H1 (cell line): ENCODE results near the gene NOL4L. TPM values are rescaled to one million over a fixed set of nuclear protein-coding genes. Genes with fewer than 3 reads are reported as not detected.

Experiments
- CTCF ChIA-PET: fragments of 300-600 bp; sonication (Branson Sonifier 250); formaldehyde crosslinking; loops from one replicate; lab custom pipeline; 2021; ENCODE audit not compliant: partially characterized antibody; lab: Charles Lee
- POLR2A ChIA-PET: fragments of 300-600 bp; sonication (Branson Sonifier 250); formaldehyde crosslinking; loops from one replicate; lab custom pipeline; 2021; ENCODE audit warnings: inconsistent platforms; ENCODE audit not compliant: partially characterized antibody; lab: Charles Lee
- DNase-seq, 2 experiments: peaks; one replicate each; pipeline versions ENCODE4 v3.0.0 to v3.0.0-alpha.2; 2010 to 2022; ENCODE audit warnings: low spot score in 2 of 2, low read depth in 1 of 2, mixed read lengths in 1 of 2
- FAIRE-seq: peaks from 2 replicates; lab custom pipeline; 2011; peaks lifted over from hg19 to GRCh38; lab: Jason Lieb, UNC
- H2AFZ ChIP-seq: 2 replicates; pipeline ENCODE4 v1.8.1; 2012; ENCODE audit warnings: low read length, inconsistent platforms
- H2AK5ac ChIP-seq: 2 replicates; pipeline ENCODE4 v1.6.1; 2013; ENCODE audit warnings: low read depth, low read length
- H2BK120ac ChIP-seq: replicated peaks from 2 replicates; pipeline ENCODE3; 2013; ENCODE audit warnings: low read depth, low read length, inconsistent platforms
- H2BK12ac ChIP-seq: 2 replicates; pipeline ENCODE4 v1.6.1; 2013; ENCODE audit warnings: low read depth, low read length
- H2BK15ac ChIP-seq: 2 replicates; pipeline ENCODE4 v1.6.1; 2013; ENCODE audit warnings: low read length
- H2BK20ac ChIP-seq: 2 replicates; pipeline ENCODE4 v1.6.1; 2013; ENCODE audit warnings: low read length
- H2BK5ac ChIP-seq: 2 replicates; pipeline ENCODE4 v1.6.1; 2013; ENCODE audit warnings: low read depth, low read length
- H3K14ac ChIP-seq: 2 replicates; pipeline ENCODE4 v1.6.1; 2013; ENCODE audit warnings: inconsistent platforms; ENCODE audit not compliant: insufficient read length
- H3K18ac ChIP-seq: 2 replicates; pipeline ENCODE4 v1.6.1; 2013; ENCODE audit warnings: low read length; ENCODE audit errors: extremely low read depth
- H3K23ac ChIP-seq: 2 replicates; pipeline ENCODE4 v1.6.1; 2013; ENCODE audit warnings: inconsistent platforms; ENCODE audit not compliant: insufficient read length
- H3K23me2 ChIP-seq: 2 replicates; pipeline ENCODE4 v1.6.1; 2013; ENCODE audit warnings: low read depth, low read length
- H3K27ac ChIP-seq: 2 replicates; pipeline ENCODE4 v1.6.1; 2011; ENCODE audit warnings: low read depth, low read length, inconsistent platforms
- H3K27me3 ChIP-seq, 4 experiments: replicated peaks in 1 of 4; 1 replicate in 1 of 4; 2 replicates in 3 of 4; pipeline versions ENCODE4 v1.6.1 to v1.8.1; 2011 to 2013; ENCODE audit warnings: low read length in 3 of 4, mild to moderate bottlenecking in 3 of 4, inconsistent platforms in 2 of 4, mixed read lengths in 2 of 4, moderate library complexity in 1 of 4; ENCODE audit not compliant: control insufficient read depth in 3 of 4, insufficient read depth in 3 of 4; ENCODE audit errors: extremely low read depth in 1 of 4
- H3K36me3 ChIP-seq, 4 experiments: 2 replicates each; pipeline versions ENCODE4 v1.6.1 to v1.8.1; 2011 to 2013; ENCODE audit warnings: mild to moderate bottlenecking in 4 of 4, low read length in 3 of 4, moderate library complexity in 2 of 4, control low read depth in 1 of 4, inconsistent platforms in 1 of 4; ENCODE audit not compliant: insufficient read depth in 4 of 4, control insufficient read depth in 2 of 4
- H3K4ac ChIP-seq: replicated peaks from 2 replicates; pipeline ENCODE3; 2013; ENCODE audit warnings: low read length, low read depth, mixed read lengths, inconsistent platforms; ENCODE audit not compliant: insufficient read length
- H3K4me1 ChIP-seq, 4 experiments: replicated peaks in 1 of 4; 1 replicate in 1 of 4; 2 replicates in 3 of 4; pipeline versions ENCODE4 v1.6.1 to v1.8.1; 2011 to 2013; ENCODE audit warnings: low read length in 3 of 4, inconsistent platforms in 2 of 4, mixed read lengths in 1 of 4; ENCODE audit not compliant: insufficient read depth in 4 of 4, control insufficient read depth in 3 of 4
- H3K4me2 ChIP-seq, 2 experiments: 2 replicates each; pipeline versions ENCODE4 v1.6.1 to v1.8.1; 2011 to 2013; ENCODE audit warnings: low read depth in 2 of 2, low read length in 2 of 2, control low read depth in 1 of 2, inconsistent platforms in 1 of 2, mild to moderate bottlenecking in 1 of 2; ENCODE audit not compliant: insufficient read depth in 1 of 2
- H3K4me3 ChIP-seq, 4 experiments: fragments of 200-600, 300-600 bp in 1 of 4; sonication (generic), shearing (Covaris generic), sonication (Bioruptor Twin) in 1 of 4; 2 replicates each; pipeline versions ENCODE4 v1.5.1 to v1.8.1; 2011 to 2016; ENCODE audit warnings: low read length in 4 of 4, low read depth in 3 of 4, control low read depth in 2 of 4, inconsistent platforms in 2 of 4, mild to moderate bottlenecking in 2 of 4, mixed read lengths in 1 of 4, moderate library complexity in 1 of 4; ENCODE audit not compliant: insufficient read depth in 2 of 4; ENCODE audit errors: extremely low read depth in 1 of 4
- H3K56ac ChIP-seq: replicated peaks from 2 replicates; pipeline ENCODE3; 2013; ENCODE audit warnings: low read depth, mild to moderate bottlenecking, mixed read lengths, low read length, inconsistent platforms; ENCODE audit not compliant: insufficient read length
- H3K79me1 ChIP-seq: 2 replicates; pipeline ENCODE4 v1.6.1; 2013; ENCODE audit warnings: low read depth, low read length, control low read depth
- H3K79me2 ChIP-seq, 2 experiments: 2 replicates each; pipeline versions ENCODE4 v1.6.1 to v1.8.1; 2012 to 2013; ENCODE audit warnings: low read length in 2 of 2, mild to moderate bottlenecking in 2 of 2, inconsistent platforms in 1 of 2; ENCODE audit not compliant: insufficient read depth in 2 of 2, control insufficient read depth in 1 of 2
- H3K9ac ChIP-seq, 4 experiments: replicated peaks in 1 of 4; 1 replicate in 1 of 4; 2 replicates in 3 of 4; pipeline versions ENCODE4 v1.6.1 to v1.8.1; 2011 to 2013; ENCODE audit warnings: low read depth in 3 of 4, low read length in 3 of 4, control low read depth in 2 of 4, mild to moderate bottlenecking in 2 of 4, moderate library complexity in 2 of 4, inconsistent platforms in 1 of 4; ENCODE audit errors: extremely low read depth in 1 of 4
- H3K9me3 ChIP-seq, 2 experiments: 2 replicates each; pipeline versions ENCODE4 v1.6.1 to v1.8.1; 2012 to 2013; ENCODE audit warnings: mild to moderate bottlenecking in 2 of 2, moderate library complexity in 2 of 2, control low read depth in 1 of 2, inconsistent platforms in 1 of 2, low read depth in 1 of 2, low read length in 1 of 2, mixed read lengths in 1 of 2; ENCODE audit not compliant: insufficient read depth in 2 of 2
- H4K20me1 ChIP-seq, 2 experiments: replicated peaks in 1 of 2; 2 replicates each; pipeline versions ENCODE3 to v1.8.1; 2011 to 2013; ENCODE audit warnings: inconsistent platforms in 2 of 2, low read length in 2 of 2, mild to moderate bottlenecking in 1 of 2; ENCODE audit not compliant: insufficient read depth in 2 of 2, control insufficient read depth in 1 of 2
- H4K5ac ChIP-seq: 2 replicates; pipeline ENCODE4 v1.6.1; 2013; ENCODE audit warnings: low read length, low read depth, mixed read lengths, inconsistent platforms; ENCODE audit not compliant: insufficient read length
- H4K8ac ChIP-seq: 2 replicates; pipeline ENCODE4 v1.8.0; 2013; ENCODE audit warnings: mild to moderate bottlenecking, moderate library complexity, low read length, inconsistent platforms; ENCODE audit not compliant: insufficient read depth; ENCODE audit errors: extremely low read depth
- H4K91ac ChIP-seq: replicated peaks from 2 replicates; pipeline ENCODE3; 2013; ENCODE audit warnings: low read length, mixed read lengths, inconsistent platforms; ENCODE audit not compliant: insufficient read length
- BRCA1 ChIP-seq: IDR thresholded peaks from 2 replicates; pipeline ENCODE4 v1.6.1; 2012; ENCODE audit warnings: low read depth, low read length, improper control_type of control experiment
- CBX5 ChIP-seq: fragments of 300-800, 300-1000 bp; sonication (generic); IDR thresholded peaks from 2 replicates; pipeline ENCODE4 v1.7.1; 2016; ENCODE audit warnings: antibody characterized with exemption, low read length, low read depth
- CHD2 ChIP-seq: IDR thresholded peaks from 2 replicates; pipeline ENCODE4 v1.6.1; 2012; ENCODE audit warnings: low read length, improper control_type of control experiment
- EP300 ChIP-seq, 2 experiments: IDR thresholded peaks; 1 replicate in 1 of 2; 2 replicates in 1 of 2; pipeline ENCODE4 v1.6.1; 2011 to 2012; ENCODE audit warnings: low read depth in 2 of 2, low read length in 2 of 2, mild to moderate bottlenecking in 2 of 2, borderline replicate concordance in 1 of 2, inconsistent platforms in 1 of 2, moderate library complexity in 1 of 2
- GABPA ChIP-seq: IDR thresholded peaks from 2 replicates; pipeline ENCODE4 v1.6.1; 2011; ENCODE audit warnings: mild to moderate bottlenecking, low read length, moderate library complexity, borderline replicate concordance; ENCODE audit not compliant: insufficient read depth
- GTF2F1 ChIP-seq: IDR thresholded peaks from 2 replicates; pipeline ENCODE4 v1.6.1; 2012; ENCODE audit warnings: low read depth, low read length, improper control_type of control experiment, borderline replicate concordance
- JUN ChIP-seq: IDR thresholded peaks from 2 replicates; pipeline ENCODE4 v1.6.1; 2011; ENCODE audit warnings: low read depth, mild to moderate bottlenecking, improper control_type of control experiment, low read length
- JUND ChIP-seq: IDR thresholded peaks from 2 replicates; pipeline ENCODE4 v1.6.1; 2011; ENCODE audit warnings: mild to moderate bottlenecking, improper control_type of control experiment, low read length
- NANOG ChIP-seq: IDR thresholded peaks from 2 replicates; pipeline ENCODE4 v1.6.1; 2011; ENCODE audit warnings: low read length, low read depth, mild to moderate bottlenecking, inconsistent platforms; ENCODE audit not compliant: insufficient read depth, poor library complexity, severe bottlenecking
- PHF8 ChIP-seq: fragments of 200-600 bp; sonication (generic); conservative IDR thresholded peaks from 2 replicates; pipeline ENCODE4 v1.7.1; 2012; ENCODE audit warnings: low read depth, mild to moderate bottlenecking, inconsistent platforms, low read length, moderate library complexity
- RFX5 ChIP-seq: IDR thresholded peaks from 2 replicates; pipeline ENCODE4 v1.6.1; 2011; ENCODE audit warnings: low read depth, low read length, improper control_type of control experiment, borderline replicate concordance
- SIX5 ChIP-seq: IDR thresholded peaks from 2 replicates; pipeline ENCODE4 v1.6.1; 2011; ENCODE audit warnings: mild to moderate bottlenecking, low read depth, low read length
- SP4 ChIP-seq: IDR thresholded peaks from 2 replicates; pipeline ENCODE4 v1.6.1; 2012; ENCODE audit warnings: low read length, inconsistent platforms
- TAF7 ChIP-seq: optimal IDR thresholded peaks from 2 replicates; pipeline ENCODE3; 2011; ENCODE audit warnings: low read depth, mild to moderate bottlenecking, inconsistent platforms, low read length, moderate library complexity, borderline replicate concordance
- YY1 ChIP-seq: IDR thresholded peaks from 2 replicates; pipeline ENCODE4 v1.6.1; 2011; ENCODE audit warnings: low read depth, mild to moderate bottlenecking, low read length
- WGBS, 2 experiments: shearing (Covaris generic) in 1 of 2; methylation state at CpG; one replicate each; pipeline versions ENCODE4 v1.1.6 to v1.1.7; 2013 to 2015; ENCODE audit warnings: low lambda C conversion rate in 2 of 2, mixed read lengths in 2 of 2, inconsistent platforms in 1 of 2, low coverage in 1 of 2, missing lambda C conversion rate in 1 of 2; ENCODE audit not compliant: insufficient replicate concordance in 2 of 2, insufficient coverage in 1 of 2, insufficient read length in 1 of 2; ENCODE audit errors: extremely low coverage in 1 of 2, missing lambda C conversion rate in 1 of 2; 5-methylcytosine and 5-hydroxymethylcytosine counted together
- polyA plus RNA-seq, 7 experiments: library from polyadenylated mRNA; depleted of rRNA in 3 of 7; stranded (reverse) in 5 of 7; unstranded in 2 of 7; fragments of >200 nt in 5 of 7; fragments of 200-250 nt in 2 of 7; gene quantifications; 1 replicate in 5 of 7; 2 replicates in 1 of 7; 4 replicates in 1 of 7; pipeline versions ENCODE4 v1.2.1 to v1.2.3, GENCODE V29; 2011 to 2013; ENCODE audit warnings: missing spikeins in 2 of 7, mixed read lengths in 2 of 7
- total RNA-seq: library from RNA; stranded (reverse); fragmentation: NEBNext Ultra II Directional; extraction: Animal tissue kit (Norgen Biotek cat#: 25700); gene quantifications from 2 replicates; pipeline ENCODE4 v1.2.1, GENCODE V29; 2021

Gene NOL4L
- total and polyA plus RNA-seq, 2 of the 8 experiments (the other 6 are each of a cell fraction or from before 2014, with no cell fraction given): 15.3 to 23.7 TPM

GRCh38 chr20:32551693-32552092 is 33.4 kb downstream of the NOL4L start:
- Histone ChIP-seq H4K8ac (no peak overlapping the region), H2AFZ (no peak overlapping the region), H3K56ac (no peak overlapping the region), H3K36me3 (no peaks in the 10 kb centered on the region), H3K4me2 (no peak overlapping the region), H3K18ac (no peak overlapping the region), H2BK20ac (no peak overlapping the region), H4K5ac (no peak overlapping the region), H2BK5ac (no peak overlapping the region), H2BK12ac (no peak overlapping the region), H3K27ac (no peak overlapping the region), H3K4me1 (no peaks in the 10 kb centered on the region; a peak in 1 of 7 replicates), H3K4ac (no peak overlapping the region), H2BK15ac (no peak overlapping the region), H3K9me3 (no peaks in the 10 kb centered on the region), H2AK5ac (no peak overlapping the region), H3K4me3 (no peak overlapping the region), H3K27me3 (no peaks in the 10 kb centered on the region), H4K20me1 (peaks cover 0 to 3% of the 10 kb centered on the region in 2 experiments), H3K23ac (no peak overlapping the region), H3K79me1 (no peaks in the 10 kb centered on the region), H4K91ac (no peak overlapping the region), H3K14ac (no peak overlapping the region), H3K9ac (no peak overlapping the region), H2BK120ac (no peak overlapping the region), H3K79me2 (no peaks in the 10 kb centered on the region), H3K23me2 (no peaks in the 10 kb centered on the region)
- 97% methylated on average over 2 of the region's 2 CpGs; no CpG with 5 or more reads in 1 of the 2 experiments for WGBS, 2 experiments
- DNase-seq (no peak), FAIRE-seq (no peak)
- CTCF ChIA-PET: no interaction called here
- POLR2A ChIA-PET: no interaction called here
- TF ChIP-seq BRCA1: no peak
- TF ChIP-seq EP300 (IDR thresholded peaks at IDR 0.05; ENCODE audit: borderline replicate concordance in 1 of 2, low read depth in 2 of 2, low read length in 2 of 2): no peak
- TF ChIP-seq GABPA: no peak
- TF ChIP-seq YY1: no peak
- no peak for TF ChIP-seq TAF7
- TF ChIP-seq PHF8: no peak
- no peak for TF ChIP-seq JUND
- TF ChIP-seq NANOG: no peak
- TF ChIP-seq SIX5: no peak
- no peak for TF ChIP-seq CBX5
- no peak for TF ChIP-seq RFX5
- no peak for TF ChIP-seq JUN
- TF ChIP-seq CHD2: no peak
- TF ChIP-seq SP4: no peak
- TF ChIP-seq GTF2F1: no peak
